Hematopoietic multipotent progenitor cell treated with erythropoietin and hydrocortisone succinate and interleukin-3 and kit ligand, for 15 days (in vitro differentiated cells): ENCODE data around the gene PHF10.
A peak's percentile ranks its signal among the peaks of the same experiment; 100 is the strongest.
"Not testable (repeated sequence)": the region's sequence is repeated elsewhere in the genome, so short reads cannot be mapped to it uniquely, and the experiment has no call there.

ENCODE experiments used
- DNase-seq: peaks from one replicate; pipeline ENCODE4 v3.0.0-alpha.2; 2015; ENCODE audit warnings: low spot score

PHF10 gene

GRCh38 chr6:169724494-169725124, at the start of gene PHF10:
Gene PHF10, minus strand, starts transcription at chr6:169724500. Its CDS starts 569 bp downstream, at chr6:169723931.
- DNase-seq, result peak; percentile 23

GRCh38 chr6:169766921-169767736, 42.8 kb upstream of the PHF10 start:
- no peak for DNase-seq

GRCh38 chr6:169766232-169766631, 41.9 kb upstream of the PHF10 start:
- DNase-seq, result no peak

- DNase-seq, result not testable (repeated sequence)
These were observed 41.5 kb upstream of the PHF10 start for GRCh38 chr6:169765789-169766188.

GRCh38 chr6:169763881-169764280, 39.6 kb upstream of the PHF10 start:
- no peak for DNase-seq

GRCh38 chr6:169763308-169763707, 39.0 kb upstream of the PHF10 start:
- no peak for DNase-seq

- no peak for DNase-seq
These were observed 30.9 kb upstream of the PHF10 start for GRCh38 chr6:169755162-169755561.

- no peak for DNase-seq
These were observed 27.8 kb upstream of the PHF10 start for GRCh38 chr6:169752074-169752623.

GRCh38 chr6:169751242-169752073, 27.2 kb upstream of the PHF10 start, which contains the start of the genes DYNLT2 and ERMARD:
Gene DYNLT2, minus strand, starts transcription at chr6:169751572. Its CDS starts 114 bp downstream, at chr6:169751458.
Gene ERMARD, plus strand, starts transcription at chr6:169751622. Its CDS starts 36 bp downstream, at chr6:169751658.
- peak; percentile 91 for DNase-seq

- DNase-seq, result no peak
These were observed 22.3 kb upstream of the PHF10 start for GRCh38 chr6:169746556-169746955.

- no peak for DNase-seq
These were observed 21.1 kb upstream of the PHF10 start for GRCh38 chr6:169745405-169745804.

- no peak for DNase-seq
These were observed 17.0 kb upstream of the PHF10 start for GRCh38 chr6:169741344-169741743.

- DNase-seq, result no peak
These were observed 14.8 kb upstream of the PHF10 start for GRCh38 chr6:169738976-169739529.

- no peak for DNase-seq
These were observed 14.1 kb upstream of the PHF10 start for GRCh38 chr6:169738204-169738975.

GRCh38 chr6:169729961-169730360, 5.7 kb upstream of the PHF10 start:
- DNase-seq, result no peak

GRCh38 chr6:169726963-169727362, 2.7 kb upstream of the PHF10 start:
- no peak for DNase-seq

GRCh38 chr6:169726049-169726400, 1.7 kb upstream of the PHF10 start:
- DNase-seq, result no peak

- no peak for DNase-seq
These were observed 1.1 kb upstream of the PHF10 start for GRCh38 chr6:169725125-169726048.

GRCh38 chr6:169723991-169724493, 258 bp downstream of the PHF10 start:
- DNase-seq, result peak; percentile 45
